GM12891 (cell line): Measurements from ENCODE around the gene WIPF2.

Experiments used
- PAX5 ChIP-seq: IDR thresholded peaks from 2 replicates; pipeline ENCODE4 v1.6.1; 2011; ENCODE audit warnings: low read length, moderate library complexity, mild to moderate bottlenecking; ENCODE audit not compliant: insufficient read depth, severe bottlenecking
- POLR2A ChIP-seq: IDR thresholded peaks from 2 replicates; pipeline ENCODE4 v1.6.1; 2011; ENCODE audit warnings: low read depth, low read length, control low read depth
- POLR2AphosphoS5 ChIP-seq: IDR thresholded peaks from 2 replicates; pipeline ENCODE4 v1.6.1; 2011; ENCODE audit warnings: low read depth, low read length, control low read depth
- SPI1 ChIP-seq: IDR thresholded peaks from 2 replicates; pipeline ENCODE4 v1.6.1; 2011; ENCODE audit warnings: low read depth, low read length, control low read depth
- TAF1 ChIP-seq: IDR thresholded peaks from 2 replicates; pipeline ENCODE4 v1.6.1; 2011; ENCODE audit warnings: low read depth, low read length, control low read depth

GRCh38 chr17:40315678-40316570 is 96.8 kb downstream of the WIPF2 start:
- TF ChIP-seq POLR2A (no peak), POLR2AphosphoS5 (no peak), SPI1 (no peak), TAF1 (no peak), PAX5 (no peak)
